ENCODE results near the gene ZSCAN12.

DNA sequence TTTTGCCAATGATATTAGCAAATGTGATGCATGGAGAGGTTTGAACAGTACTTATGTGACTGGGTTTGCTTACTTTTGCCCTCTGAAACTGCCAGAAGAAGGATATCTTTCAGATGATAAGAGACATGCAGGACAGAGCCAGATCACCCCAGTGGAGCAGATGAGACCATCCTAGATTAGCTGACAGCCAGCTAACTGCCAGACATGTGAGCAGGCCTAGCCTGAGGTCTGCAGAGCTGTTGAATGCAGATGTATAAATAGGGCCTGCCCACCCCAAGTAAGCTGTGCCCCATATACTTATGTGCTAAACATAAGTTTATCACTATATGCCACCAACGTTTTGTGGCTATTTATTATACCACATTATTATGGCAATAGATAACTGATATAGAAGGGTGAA, 69.5 kb downstream of the ZSCAN12 start:
- TF ChIP-seq, protein P1, sequence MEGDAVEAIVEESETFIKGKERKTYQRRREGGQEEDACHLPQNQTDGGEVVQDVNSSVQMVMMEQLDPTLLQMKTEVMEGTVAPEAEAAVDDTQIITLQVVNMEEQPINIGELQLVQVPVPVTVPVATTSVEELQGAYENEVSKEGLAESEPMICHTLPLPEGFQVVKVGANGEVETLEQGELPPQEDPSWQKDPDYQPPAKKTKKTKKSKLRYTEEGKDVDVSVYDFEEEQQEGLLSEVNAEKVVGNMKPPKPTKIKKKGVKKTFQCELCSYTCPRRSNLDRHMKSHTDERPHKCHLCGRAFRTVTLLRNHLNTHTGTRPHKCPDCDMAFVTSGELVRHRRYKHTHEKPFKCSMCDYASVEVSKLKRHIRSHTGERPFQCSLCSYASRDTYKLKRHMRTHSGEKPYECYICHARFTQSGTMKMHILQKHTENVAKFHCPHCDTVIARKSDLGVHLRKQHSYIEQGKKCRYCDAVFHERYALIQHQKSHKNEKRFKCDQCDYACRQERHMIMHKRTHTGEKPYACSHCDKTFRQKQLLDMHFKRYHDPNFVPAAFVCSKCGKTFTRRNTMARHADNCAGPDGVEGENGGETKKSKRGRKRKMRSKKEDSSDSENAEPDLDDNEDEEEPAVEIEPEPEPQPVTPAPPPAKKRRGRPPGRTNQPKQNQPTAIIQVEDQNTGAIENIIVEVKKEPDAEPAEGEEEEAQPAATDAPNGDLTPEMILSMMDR (IDR thresholded peaks at IDR 0.05) = no peak
- no peak for TF ChIP-seq POLR2A (IDR thresholded peaks at IDR 0.05)

Measured in body of pancreas (tissue), 4 donors.